Measurements from ENCODE around the gene GAS7. TPM values are rescaled to one million over a fixed set of nuclear protein-coding genes. Genes with fewer than 3 reads are reported as not detected.
A peak's percentile ranks its signal among the peaks of the same experiment; 100 is the strongest.

The GAS7 gene
- total and polyA plus RNA-seq, 12 donors: 3.6 to 54.9 (median 28.0) TPM

DNA sequence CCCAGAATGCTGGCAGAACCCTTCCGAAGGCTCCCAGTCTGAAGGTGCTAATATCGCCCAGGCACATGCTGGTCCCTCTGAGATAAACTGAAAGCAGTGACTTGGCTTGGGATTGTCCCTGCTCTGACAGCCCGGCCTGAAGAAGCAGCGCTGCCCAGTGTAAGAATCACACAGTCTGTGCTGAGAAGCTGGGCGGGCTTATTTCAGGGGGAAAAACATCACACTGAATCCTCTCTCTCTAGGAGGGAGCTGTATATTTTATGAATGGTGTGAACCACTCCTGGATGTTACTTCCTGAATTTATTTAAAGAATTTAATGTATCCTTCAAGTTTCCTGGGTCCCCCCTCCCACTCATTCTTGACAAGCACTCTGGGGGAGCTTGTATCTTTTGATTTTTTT is 36.3 kb downstream of the GAS7 start:
- H3K27me3 ChIP-seq: no peaks in the 10 kb centered on the region
- H3K27ac ChIP-seq: no peak overlapping the region
- H3K9me3 ChIP-seq (replicated peaks in 1 of 3): no peaks in the 10 kb centered on the region
- TF ChIP-seq, protein P1, sequence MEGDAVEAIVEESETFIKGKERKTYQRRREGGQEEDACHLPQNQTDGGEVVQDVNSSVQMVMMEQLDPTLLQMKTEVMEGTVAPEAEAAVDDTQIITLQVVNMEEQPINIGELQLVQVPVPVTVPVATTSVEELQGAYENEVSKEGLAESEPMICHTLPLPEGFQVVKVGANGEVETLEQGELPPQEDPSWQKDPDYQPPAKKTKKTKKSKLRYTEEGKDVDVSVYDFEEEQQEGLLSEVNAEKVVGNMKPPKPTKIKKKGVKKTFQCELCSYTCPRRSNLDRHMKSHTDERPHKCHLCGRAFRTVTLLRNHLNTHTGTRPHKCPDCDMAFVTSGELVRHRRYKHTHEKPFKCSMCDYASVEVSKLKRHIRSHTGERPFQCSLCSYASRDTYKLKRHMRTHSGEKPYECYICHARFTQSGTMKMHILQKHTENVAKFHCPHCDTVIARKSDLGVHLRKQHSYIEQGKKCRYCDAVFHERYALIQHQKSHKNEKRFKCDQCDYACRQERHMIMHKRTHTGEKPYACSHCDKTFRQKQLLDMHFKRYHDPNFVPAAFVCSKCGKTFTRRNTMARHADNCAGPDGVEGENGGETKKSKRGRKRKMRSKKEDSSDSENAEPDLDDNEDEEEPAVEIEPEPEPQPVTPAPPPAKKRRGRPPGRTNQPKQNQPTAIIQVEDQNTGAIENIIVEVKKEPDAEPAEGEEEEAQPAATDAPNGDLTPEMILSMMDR (IDR thresholded peaks at IDR 0.05): no peak
- TF ChIP-seq POLR2A (IDR thresholded peaks at IDR 0.05): no peak
- intact Hi-C loops (cut with DNase I): no loop called here
- H3K4me1 ChIP-seq (replicated peaks in 1 of 2): no peaks in the 10 kb centered on the region
- H3K4me3 ChIP-seq: no peak overlapping the region
- DNase-seq: no peak
- H3K36me3 ChIP-seq (replicated peaks in 1 of 2): no peaks in the 10 kb centered on the region
- 62 to 72% (median 66%) methylated on average over 5 of the region's 5 CpGs for WGBS, 4 donors

GRCh38 chr17:10161386-10161785 is 37.0 kb downstream of the GAS7 start:
- H3K9me3 ChIP-seq (replicated peaks in 1 of 3): no peaks in the 10 kb centered on the region
- no peaks in the 10 kb centered on the region for H3K27me3 ChIP-seq
- H3K4me3 ChIP-seq: no peak overlapping the region
- TF ChIP-seq POLR2A (IDR thresholded peaks at IDR 0.05): no peak
- TF ChIP-seq, protein P1 (IDR thresholded peaks at IDR 0.05): no peak
- H3K36me3 ChIP-seq (replicated peaks in 1 of 2): no peaks in the 10 kb centered on the region
- H3K4me1 ChIP-seq (replicated peaks in 1 of 2): no peaks in the 10 kb centered on the region
- H3K27ac ChIP-seq: no peak overlapping the region
- WGBS, 4 donors: 65 to 88% (median 70%) methylated on average over 5 of the region's 5 CpGs
- intact Hi-C loops (cut with DNase I): no loop called here
- no peak for DNase-seq

DNA sequence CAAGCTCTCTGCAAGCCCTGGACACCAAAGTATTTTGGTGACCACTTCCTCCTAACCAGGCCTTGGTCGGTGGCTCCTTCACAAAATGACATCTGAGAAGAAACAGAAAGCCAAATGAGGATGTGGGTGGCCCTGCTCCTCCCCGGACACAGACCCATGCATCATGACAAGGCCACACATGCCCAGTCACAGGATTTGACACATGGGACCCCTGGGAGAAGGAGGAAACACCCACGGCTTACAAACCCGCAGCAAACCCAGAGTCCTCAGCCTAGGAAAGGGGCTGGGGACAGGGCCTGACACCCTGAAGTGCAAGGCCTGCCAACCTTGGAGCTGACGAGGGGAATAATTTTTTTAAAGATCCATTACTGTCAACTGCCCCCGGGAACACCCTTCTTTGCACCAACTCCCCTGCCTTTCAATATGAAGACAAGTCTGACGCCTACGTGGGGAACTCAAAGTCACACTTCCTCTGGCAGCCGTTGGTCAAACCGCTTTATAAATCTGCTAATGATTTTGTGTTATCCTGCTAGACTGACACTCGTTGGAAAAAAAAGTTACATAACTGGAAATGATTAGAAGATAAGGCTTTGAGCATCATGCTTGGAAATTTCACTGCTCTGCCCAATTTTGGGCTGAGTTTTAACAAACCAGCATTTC is 41.3 kb downstream of the GAS7 start:
- 31 to 60% (median 46%) methylated on average over 11 of the region's 11 CpGs for WGBS, 4 donors
- Histone ChIP-seq H3K4me3 (no peak overlapping the region), H3K27me3 (no peaks in the 10 kb centered on the region), H3K36me3 (replicated peaks in 1 of 2) (no peaks in the 10 kb centered on the region), H3K27ac (peak overlapping the region in 4 of 5 donors; percentile 19 to 80 (median 58)), H3K9me3 (replicated peaks in 1 of 3) (no peaks in the 10 kb centered on the region), H3K4me1 (replicated peaks in 1 of 2) (no peaks in the 10 kb centered on the region)
- no peak for TF ChIP-seq POLR2A (IDR thresholded peaks at IDR 0.05)
- peak; percentile 41 to 75 (median 56) for DNase-seq
- intact Hi-C loops (cut with DNase I): no loop called here

- TF ChIP-seq, protein P1 (IDR thresholded peaks at IDR 0.05): no peak
- no peak for TF ChIP-seq POLR2A (IDR thresholded peaks at IDR 0.05)
- no peaks in the 10 kb centered on the region for H3K27me3 ChIP-seq
- intact Hi-C loops (cut with DNase I): no loop called here
- no peaks in the 10 kb centered on the region for H3K9me3 ChIP-seq (replicated peaks in 1 of 3)
- peak overlapping the region in 3 of 5 donors; percentile 43 to 80 (median 74) for H3K27ac ChIP-seq
- no peak for DNase-seq
- H3K36me3 ChIP-seq (replicated peaks in 1 of 2): no peaks in the 10 kb centered on the region
- 63 to 85% (median 75%) methylated on average over 3 to 4 of the region's 4 CpGs for WGBS, 4 donors
- H3K4me1 ChIP-seq (replicated peaks in 1 of 2): no peaks in the 10 kb centered on the region
- no peak overlapping the region for H3K4me3 ChIP-seq
Observed at GRCh38 chr17:10156599-10156947, 41.8 kb downstream of the GAS7 start.

- WGBS, 4 donors: 79 to 86% (median 82%) methylated on average over 4 of the region's 4 CpGs
- H3K27me3 ChIP-seq: no peaks in the 10 kb centered on the region
- no peaks in the 10 kb centered on the region for H3K36me3 ChIP-seq (replicated peaks in 1 of 2)
- intact Hi-C loops (cut with DNase I): no loop called here
- peak overlapping the region in 2 of 5 donors; percentile 30 to 80 for H3K27ac ChIP-seq
- no peaks in the 10 kb centered on the region for H3K4me1 ChIP-seq (replicated peaks in 1 of 2)
- no peak overlapping the region for H3K4me3 ChIP-seq
- no peak for TF ChIP-seq POLR2A (IDR thresholded peaks at IDR 0.05)
- TF ChIP-seq, protein P1 (IDR thresholded peaks at IDR 0.05): no peak
- no peaks in the 10 kb centered on the region for H3K9me3 ChIP-seq (replicated peaks in 1 of 3)
- no peak for DNase-seq
Observed at GRCh38 chr17:10156077-10156435, 42.4 kb downstream of the GAS7 start.
